T-helper 1 cell treated with Interleukin-12 subunit alpha and Interleukin-12 subunit beta and Interleukin-4 antibody, amounts not matched to agents 30 ng/mL and 1 ng/mL, for 36 hours (primary cell): ENCODE measurements around the gene SMIM23. TPM values are rescaled to one million over a fixed set of nuclear protein-coding genes. Genes with fewer than 3 reads are reported as not detected.

Source experiments
- intact Hi-C: fragments of 100-400 bp; cut with micrococcal nuclease; formaldehyde crosslinking; loops from one replicate; pipeline ENCODE4 v1.15.1; 2024
- total RNA-seq: library from RNA; stranded (reverse); gene quantifications from 2 replicates; pipeline ENCODE4 v1.2.3, GENCODE V29; 2022

SMIM23 gene
- total RNA-seq, 1 donor from 2014 or later, result not detected

DNA sequence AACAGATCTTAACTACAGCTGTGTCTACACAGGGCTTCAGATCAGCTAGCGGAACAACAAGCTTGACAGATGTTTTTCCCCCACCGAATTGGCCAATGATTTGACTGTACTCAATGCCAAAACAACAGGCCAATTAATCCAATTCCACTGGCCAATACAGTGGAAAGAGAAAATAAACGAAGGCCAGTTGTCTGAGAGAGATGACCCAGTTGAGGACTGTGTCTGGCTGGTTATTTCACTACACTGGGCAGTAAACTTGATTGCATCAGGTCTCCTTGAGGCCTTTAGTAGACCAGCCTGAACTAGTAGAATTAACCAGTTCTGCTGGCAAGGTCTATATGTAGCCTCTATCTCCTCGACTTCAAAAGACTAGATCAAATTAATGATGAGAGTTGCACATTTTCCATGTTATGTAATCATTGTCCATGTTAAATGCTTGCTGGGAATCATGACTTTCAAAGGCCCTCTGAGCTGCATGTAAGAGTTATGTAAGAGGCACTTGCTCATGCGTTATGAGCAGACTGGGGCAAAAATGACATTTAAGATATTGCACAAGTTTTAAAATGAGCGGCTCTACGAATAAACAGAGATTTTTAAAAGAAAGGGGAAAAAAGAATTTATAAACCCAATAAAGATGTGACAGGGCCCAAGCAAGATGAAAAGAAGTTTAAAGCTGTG is 28.3 kb downstream of the SMIM23 start:
- intact Hi-C loops, result no loop called here

DNA sequence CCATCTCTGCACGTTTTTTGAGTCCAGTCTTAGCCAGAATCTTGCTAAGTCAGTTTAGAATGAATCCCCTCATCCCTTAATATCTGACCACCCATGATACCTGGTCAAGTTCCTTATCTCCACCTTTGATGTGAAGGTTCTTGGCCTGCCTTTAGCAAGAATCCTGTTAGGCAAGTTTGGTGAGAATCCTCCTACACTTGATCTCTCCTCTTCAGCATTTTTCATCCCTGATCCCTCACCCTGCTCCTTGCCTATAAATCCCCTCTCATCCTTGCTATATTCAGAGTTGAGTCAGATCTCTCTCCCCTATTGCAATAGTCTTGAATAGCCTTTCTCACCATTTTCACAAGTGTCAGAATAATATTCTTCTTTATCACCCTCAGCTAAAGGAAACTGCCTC is 31.0 kb downstream of the SMIM23 start:
- intact Hi-C loops, result no loop called here

GRCh38 chr5:171820561-171820960 is 34.9 kb downstream of the SMIM23 start:
- intact Hi-C loops, result no loop called here

GRCh38 chr5:171821286-171821685 is 35.7 kb downstream of the SMIM23 start:
- intact Hi-C loops, result no loop called here

DNA sequence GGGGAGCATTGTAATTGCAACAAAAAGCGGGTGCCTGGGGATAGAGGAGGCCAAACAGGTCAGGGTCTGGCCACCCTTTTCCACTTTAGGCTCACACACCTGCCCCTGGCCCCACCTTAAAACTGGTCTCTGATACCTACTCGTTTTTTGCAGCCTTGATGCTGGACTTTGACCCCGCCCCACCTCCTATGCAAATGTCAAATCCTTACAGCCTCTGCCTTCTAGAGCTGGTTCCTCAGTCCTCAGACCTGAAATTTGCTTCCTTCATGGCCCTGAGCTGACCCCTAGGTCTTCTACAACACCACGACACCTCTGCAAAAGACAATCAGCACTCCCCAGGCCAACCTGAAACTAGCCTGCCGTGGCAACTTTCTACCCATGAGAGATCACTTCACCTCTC is 37.7 kb downstream of the SMIM23 start:
- intact Hi-C loops, result no loop called here

DNA sequence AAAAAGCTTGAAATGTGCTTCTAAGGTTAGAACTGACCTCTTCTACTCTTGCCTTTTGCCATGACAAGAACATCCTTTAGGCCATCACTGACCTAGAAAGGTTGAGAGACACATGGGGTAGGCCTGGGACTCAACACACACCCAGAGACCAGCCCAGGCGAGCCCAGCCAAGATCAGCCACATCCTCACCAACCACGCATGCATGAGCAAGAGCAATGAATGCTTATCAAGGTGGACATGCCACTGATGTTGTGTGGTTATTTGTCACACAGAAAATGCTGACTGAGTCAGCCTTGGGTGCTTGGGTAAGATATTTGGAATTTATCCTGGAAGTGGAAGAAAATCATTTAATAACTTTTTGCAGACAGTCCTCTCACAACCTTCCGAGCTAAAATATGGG is 39.4 kb downstream of the SMIM23 start:
- intact Hi-C loops, result no loop called here

- intact Hi-C loops, result no loop called here
Measured at GRCh38 chr5:171826132-171826531, 40.5 kb downstream of the SMIM23 start.

- intact Hi-C loops, result no loop called here
Measured at GRCh38 chr5:171827162-171827561, 41.5 kb downstream of the SMIM23 start.

DNA sequence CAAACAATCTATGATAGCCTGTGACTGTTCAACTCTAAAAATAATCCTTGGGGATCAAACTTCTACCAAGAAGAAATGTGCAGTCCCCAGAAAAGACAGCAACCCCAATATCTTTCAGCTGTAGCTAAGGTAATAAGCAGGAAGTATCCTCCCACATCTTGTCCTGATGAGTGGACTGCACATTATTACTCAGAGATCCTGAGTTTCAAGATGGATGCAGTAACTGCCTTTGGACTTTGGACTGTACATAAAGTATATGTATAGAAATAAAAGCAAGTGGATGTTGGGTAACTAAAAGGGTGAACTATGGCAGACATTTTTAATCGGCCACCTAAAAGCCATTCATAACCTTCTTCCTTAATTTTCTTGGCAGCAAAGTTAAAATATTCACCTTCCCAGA is 45.1 kb downstream of the SMIM23 start:
- intact Hi-C loops, result no loop called here

DNA sequence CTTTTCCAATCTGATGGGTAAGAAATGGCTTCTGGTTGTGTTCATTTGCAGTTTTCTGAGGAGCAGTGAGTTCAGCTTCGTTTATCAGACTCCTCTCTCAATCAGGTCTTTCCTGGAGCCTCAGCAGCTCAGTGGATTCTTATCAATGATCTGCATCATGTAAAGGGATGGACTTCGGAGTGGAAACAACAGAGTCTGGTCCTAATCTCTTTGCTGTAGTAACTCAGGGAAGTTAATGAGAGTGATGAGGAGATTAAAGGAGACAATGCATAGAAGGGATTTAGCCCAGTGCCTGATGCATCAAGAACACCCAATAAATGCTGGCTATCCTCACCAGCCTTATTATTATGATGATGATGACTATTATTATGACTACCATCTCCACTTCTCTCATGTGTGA is 47.2 kb downstream of the SMIM23 start:
- intact Hi-C loops, result no loop called here

- intact Hi-C loops, result no loop called here
Measured at GRCh38 chr5:171834461-171834860, 48.8 kb downstream of the SMIM23 start.

DNA sequence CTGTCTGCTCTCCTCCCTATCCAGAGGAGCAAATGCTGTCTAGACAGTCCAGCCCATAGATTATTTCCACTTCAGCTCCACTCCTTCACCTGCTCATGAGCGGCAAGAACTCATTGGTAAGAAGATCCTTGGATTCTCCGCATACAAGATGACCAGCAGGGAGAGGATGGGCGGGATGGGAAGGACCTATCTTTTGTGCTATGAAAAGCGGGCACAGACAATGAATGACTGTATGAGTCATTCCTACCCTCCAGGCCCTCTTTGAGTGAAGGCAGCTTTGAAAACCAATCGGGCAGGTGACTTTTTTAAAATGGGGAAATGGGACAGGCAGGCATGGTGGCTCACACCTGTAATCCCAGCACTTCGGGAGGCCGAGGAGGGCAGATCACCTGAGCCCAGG is 49.4 kb downstream of the SMIM23 start:
- intact Hi-C loops, result no loop called here

GRCh38 chr5:171837522-171837921 is 51.9 kb downstream of the SMIM23 start:
- intact Hi-C loops, result no loop called here

- intact Hi-C loops, result no loop called here
Measured at GRCh38 chr5:171838066-171838465, 52.4 kb downstream of the SMIM23 start.

DNA sequence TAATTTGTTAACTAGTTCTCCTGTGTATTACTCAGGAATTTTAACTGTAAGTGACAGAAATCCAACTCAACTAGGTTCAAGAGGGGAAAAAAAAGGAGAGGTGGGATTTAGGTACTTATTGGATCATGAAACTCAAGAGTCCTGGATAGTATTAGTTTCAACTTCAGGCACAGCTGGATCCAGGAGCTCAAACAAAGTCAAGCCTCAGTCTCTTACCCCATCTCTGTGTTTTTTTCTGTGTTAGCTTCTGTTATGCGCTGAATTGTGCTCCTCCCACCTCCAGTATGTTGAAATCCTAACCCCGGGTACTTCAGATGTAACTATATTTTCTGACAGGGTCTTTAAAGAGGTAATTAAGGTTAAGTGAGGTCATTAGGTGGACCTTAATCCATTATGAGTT is 53.5 kb downstream of the SMIM23 start:
- intact Hi-C loops, result no loop called here

GRCh38 chr5:171840066-171840465 is 54.4 kb downstream of the SMIM23 start:
- intact Hi-C loops, result no loop called here

Other genes starting within 250 kb of the SMIM23 start
- 34.4 and 35.4 TPM in 2 replicates for gene FBXW11, start 220.8 kb downstream of the SMIM23 start, total RNA-seq